ENCODE results near the gene GYS1.

Gene GYS1

GRCh38 chr19:49017666-49018351, 24.7 kb upstream of the GYS1 start:
- peak; percentile 56 for DNase-seq (ENCODE audit: low read depth)

- no peak for DNase-seq (ENCODE audit: low read depth)
Observed at GRCh38 chr19:49017041-49017665, 24.0 kb upstream of the GYS1 start, which contains the start of gene LHB. Gene LHB (minus strand): TSS chr19:49017091. CDS start chr19:49017081, 10 bp downstream.

GRCh38 chr19:49016067-49016839, 23.1 kb upstream of the GYS1 start:
- DNase-seq (ENCODE audit: low read depth): no peak

- no peak for DNase-seq (ENCODE audit: low read depth)
Observed at GRCh38 chr19:49014870-49015255, 21.8 kb upstream of the GYS1 start.

- DNase-seq (ENCODE audit: low read depth): peak; percentile 20
Observed at GRCh38 chr19:49014123-49014869, 21.2 kb upstream of the GYS1 start.

- DNase-seq (ENCODE audit: low read depth): no peak
Observed at GRCh38 chr19:49011194-49011593, 18.1 kb upstream of the GYS1 start.

- no peak for DNase-seq (ENCODE audit: low read depth)
Observed at GRCh38 chr19:49010453-49010852, 17.3 kb upstream of the GYS1 start.

GRCh38 chr19:49009828-49010227, 16.7 kb upstream of the GYS1 start:
- DNase-seq (ENCODE audit: low read depth): no peak

GRCh38 chr19:49006905-49007304, 13.8 kb upstream of the GYS1 start:
- DNase-seq (ENCODE audit: low read depth): no peak

- no peak for DNase-seq (ENCODE audit: low read depth)
Observed at GRCh38 chr19:49004964-49005614, 12.0 kb upstream of the GYS1 start.

GRCh38 chr19:49004133-49004532, 11.0 kb upstream of the GYS1 start:
- DNase-seq (ENCODE audit: low read depth): no peak

GRCh38 chr19:48999481-49000325, 6.6 kb upstream of the GYS1 start:
- peak; percentile 77 for DNase-seq (ENCODE audit: low read depth)

GRCh38 chr19:48997972-48998371, 4.9 kb upstream of the GYS1 start:
- DNase-seq (ENCODE audit: low read depth): peak; percentile 68

- peak; percentile 12 for DNase-seq (ENCODE audit: low read depth)
Observed at GRCh38 chr19:48994035-48994386, 902 bp upstream of the GYS1 start.

- no peak for DNase-seq (ENCODE audit: low read depth)
Observed at GRCh38 chr19:48992581-48993174, 431 bp downstream of the GYS1 start.

GRCh38 chr19:48991873-48992580, 1.1 kb downstream of the GYS1 start:
- DNase-seq (ENCODE audit: low read depth): peak; percentile 88

GRCh38 chr19:48991011-48991609, 2.0 kb downstream of the GYS1 start:
- DNase-seq (ENCODE audit: low read depth): no peak

- DNase-seq (ENCODE audit: low read depth): no peak
Observed at GRCh38 chr19:48990400-48990799, 2.7 kb downstream of the GYS1 start.

GRCh38 chr19:48989701-48990291, 3.3 kb downstream of the GYS1 start:
- DNase-seq (ENCODE audit: low read depth): no peak
